WI38 (cell line): ENCODE results near the gene NOS1AP.

ENCODE experiments used
- H3K4me3 ChIP-seq: 2 replicates; pipeline ENCODE4 v1.5.1; 2011; ENCODE audit warnings: low read depth, mild to moderate bottlenecking, control low read depth, low read length
- CTCF ChIP-seq: IDR thresholded peaks from 2 replicates; pipeline ENCODE4 v1.5.1; 2012; ENCODE audit warnings: low read depth, mild to moderate bottlenecking, control low read depth, low read length

Gene NOS1AP

GRCh38 chr1:162107911-162108310, 38.4 kb downstream of the NOS1AP start:
- no peak overlapping the region for H3K4me3 ChIP-seq
- TF ChIP-seq CTCF, result no peak

GRCh38 chr1:162108426-162108825, 38.9 kb downstream of the NOS1AP start:
- TF ChIP-seq CTCF, result no peak

GRCh38 chr1:162110910-162111309, 41.4 kb downstream of the NOS1AP start:
- TF ChIP-seq CTCF, result no peak

More at GRCh38 chr1:162108426-162108825, 38.9 kb downstream of the NOS1AP start:
- H3K4me3 ChIP-seq, result no peak overlapping the region

GRCh38 chr1:162111572-162111971, 42.1 kb downstream of the NOS1AP start:
- TF ChIP-seq CTCF, result no peak
- H3K4me3 ChIP-seq, result no peak overlapping the region

More at GRCh38 chr1:162110910-162111309, 41.4 kb downstream of the NOS1AP start:
- H3K4me3 ChIP-seq, result no peak overlapping the region

DNA sequence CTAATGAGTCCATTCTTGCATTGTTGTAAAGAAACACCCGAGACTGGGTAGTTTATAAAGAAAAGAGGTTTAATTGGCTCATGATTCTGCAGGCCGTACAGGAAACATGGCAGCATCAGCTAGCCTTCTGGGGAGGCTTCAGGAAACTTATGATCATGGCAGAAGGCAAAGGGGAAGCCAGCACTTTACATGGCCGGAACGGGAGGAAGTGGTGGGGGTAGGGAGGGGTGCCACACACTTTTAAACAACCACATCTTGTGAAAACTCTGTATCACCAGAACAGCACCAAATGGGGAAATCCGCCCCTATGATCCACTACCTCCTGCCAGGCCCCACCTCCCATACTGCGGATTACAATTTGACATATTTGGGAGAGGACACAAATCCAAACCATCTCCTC, 43.9 kb downstream of the NOS1AP start:
- no peak overlapping the region for H3K4me3 ChIP-seq
- no peak for TF ChIP-seq CTCF

- TF ChIP-seq CTCF, result no peak
- no peak overlapping the region for H3K4me3 ChIP-seq
These were observed 47.7 kb downstream of the NOS1AP start for GRCh38 chr1:162117039-162117774.

DNA sequence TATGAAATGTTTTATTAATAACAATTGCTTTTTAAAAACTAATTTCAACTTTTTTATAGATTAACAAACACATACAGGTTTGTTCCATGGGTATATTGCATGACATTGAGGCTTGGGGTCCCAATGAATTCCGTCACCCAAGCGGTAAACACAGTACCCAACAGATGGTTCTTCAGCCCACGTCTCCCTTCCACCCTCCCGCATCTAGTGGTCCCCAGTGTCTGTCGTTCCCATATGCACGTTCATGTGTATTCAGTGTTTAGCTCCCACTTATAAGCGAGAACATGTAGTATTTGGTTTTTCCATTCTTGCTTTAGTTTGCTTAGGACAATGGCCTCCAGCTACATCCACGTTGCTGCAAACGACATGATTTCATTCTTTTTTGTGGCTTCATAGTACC, 48.6 kb downstream of the NOS1AP start:
- H3K4me3 ChIP-seq, result no peak overlapping the region
- TF ChIP-seq CTCF, result no peak
